A673 (cell line): ENCODE measurements around the gene SLITRK3. TPM values are rescaled to one million over a fixed set of nuclear protein-coding genes. Genes with fewer than 3 reads are reported as not detected.

ENCODE experiments used
- BruUV-seq: library from RNA; stranded (reverse); fragments of 400-500 nt; replicated peaks from 2 replicates; lab custom pipeline; 2021; lab: Mats Ljungman, UMichigan
- CTCF ChIA-PET: fragments of 300-600 bp; sonication (Branson Sonifier 250); formaldehyde crosslinking; loops from one replicate; lab custom pipeline; 2022; ENCODE audit warnings: antibody characterized with exemption; lab: Charles Lee
- POLR2A ChIA-PET: fragments of 300-600 bp; sonication (Branson Sonifier 250); formaldehyde crosslinking; loops from one replicate; lab custom pipeline; 2022; ENCODE audit warnings: antibody characterized with exemption; ENCODE audit not compliant: low non-redundant PET; lab: Charles Lee
- DNase-seq: peaks from one replicate; pipeline ENCODE4 v3.0.0-alpha.2; 2015; ENCODE audit warnings: low spot score
- H3K27ac ChIP-seq: fragments of 200-600 bp; sonication (generic); 2 replicates; pipeline ENCODE4 v1.5.1; 2016; ENCODE audit warnings: mixed run types, low read depth, mild to moderate bottlenecking, mixed read lengths, antibody characterized with exemption, low read length; ENCODE audit not compliant: poor library complexity, severe bottlenecking
- H3K27me3 ChIP-seq: fragments of 200-600 bp; sonication (generic); replicated peaks from 2 replicates; pipeline ENCODE4 v1.6.1; 2017; ENCODE audit warnings: mixed run types, low read depth, mild to moderate bottlenecking, mixed read lengths, antibody characterized with exemption, low read length; ENCODE audit not compliant: insufficient read depth, poor library complexity
- H3K36me3 ChIP-seq: fragments of 200-600 bp; sonication (generic); 2 replicates; pipeline ENCODE4 v1.6.1; 2016; ENCODE audit warnings: mixed run types, mild to moderate bottlenecking, mixed read lengths, antibody characterized with exemption, low read length; ENCODE audit not compliant: insufficient read depth, poor library complexity, severe bottlenecking
- H3K4me1 ChIP-seq: fragments of 200-600 bp; sonication (generic); 2 replicates; pipeline ENCODE4 v1.6.1; 2017; ENCODE audit warnings: mixed run types, mild to moderate bottlenecking, mixed read lengths, antibody characterized with exemption, low read length; ENCODE audit not compliant: insufficient read depth, poor library complexity, severe bottlenecking
- H3K4me3 ChIP-seq: fragments of 200-600 bp; sonication (generic); 2 replicates; pipeline ENCODE4 v1.5.1; 2016; ENCODE audit warnings: low read depth, mixed run types, mild to moderate bottlenecking, mixed read lengths, low read length; ENCODE audit not compliant: poor library complexity, severe bottlenecking
- H3K9me3 ChIP-seq: fragments of 200-600 bp; sonication (generic); 2 replicates; pipeline ENCODE4 v1.6.1; 2016; ENCODE audit warnings: mixed run types, low read depth, mild to moderate bottlenecking, mixed read lengths, antibody characterized with exemption, low read length; ENCODE audit not compliant: poor library complexity, severe bottlenecking
- EZH2 ChIP-seq: fragments of 200-600 bp; sonication (generic); IDR thresholded peaks from 2 replicates; pipeline ENCODE4 v1.6.1; 2017; ENCODE audit warnings: borderline replicate concordance, low read depth, mild to moderate bottlenecking, mixed read lengths, antibody characterized with exemption, low read length; ENCODE audit not compliant: poor library complexity, severe bottlenecking
- intact Hi-C: fragments of 100-400 bp; cut with micrococcal nuclease; formaldehyde crosslinking; loops from one replicate; pipeline ENCODE4 v1.10.0; 2022; ENCODE audit not compliant: unreplicated experiment
- total RNA-seq: library from RNA; stranded (reverse); gene quantifications from 2 replicates; pipeline ENCODE4 v1.2.3, GENCODE V29; 2021
- TF ChIP-seq, protein P1 (sequence below): fragments of 300-800, 200-600 bp; sonication (generic); conservative IDR thresholded peaks from 2 replicates; pipeline ENCODE4 v1.5.1; 2017; ENCODE audit warnings: low read depth, mild to moderate bottlenecking, antibody characterized with exemption, low read length, moderate library complexity, mixed read lengths

Gene SLITRK3
- total RNA-seq, 1 experiment from 2014 or later, result 5.2 TPM

DNA sequence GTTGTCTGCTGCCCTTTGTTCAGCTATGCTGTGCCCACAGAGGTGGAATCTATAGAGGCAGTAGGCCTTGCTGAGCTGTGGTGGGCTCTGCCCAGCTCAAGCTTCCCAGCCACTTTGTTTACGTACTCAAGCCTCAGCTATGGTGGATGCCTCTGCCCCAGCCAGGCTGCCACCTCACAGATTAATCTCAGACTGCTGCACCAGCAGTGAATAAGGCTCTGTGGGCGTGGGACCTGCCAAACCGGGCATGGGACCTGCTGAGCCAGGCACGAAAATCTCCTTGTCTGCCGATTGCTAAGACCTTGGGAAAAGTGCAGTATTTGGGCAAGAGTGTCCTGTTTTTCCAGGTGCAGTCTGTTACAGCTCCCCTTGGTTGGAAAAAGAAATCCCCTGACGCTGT is 26.8 kb downstream of the SLITRK3 start:
- Histone ChIP-seq H3K27me3 (no peaks in the 10 kb centered on the region), H3K27ac (no peak overlapping the region), H3K36me3 (no peaks in the 10 kb centered on the region), H3K4me3 (no peak overlapping the region), H3K9me3 (no peaks in the 10 kb centered on the region), H3K4me1 (no peaks in the 10 kb centered on the region)
- CTCF ChIA-PET, result interaction anchor here (0.6 kb wide), 1 partner anchor 1190 kb away, joined by 3 read pairs; no protein-coding TSS in a partner anchor
- POLR2A ChIA-PET, result no interaction called here
- DNase-seq, result no peak
- no TSS peak for BruUV-seq
- intact Hi-C loops, result no loop called here
- TF ChIP-seq EZH2, result no peak
- TF ChIP-seq, protein P1, sequence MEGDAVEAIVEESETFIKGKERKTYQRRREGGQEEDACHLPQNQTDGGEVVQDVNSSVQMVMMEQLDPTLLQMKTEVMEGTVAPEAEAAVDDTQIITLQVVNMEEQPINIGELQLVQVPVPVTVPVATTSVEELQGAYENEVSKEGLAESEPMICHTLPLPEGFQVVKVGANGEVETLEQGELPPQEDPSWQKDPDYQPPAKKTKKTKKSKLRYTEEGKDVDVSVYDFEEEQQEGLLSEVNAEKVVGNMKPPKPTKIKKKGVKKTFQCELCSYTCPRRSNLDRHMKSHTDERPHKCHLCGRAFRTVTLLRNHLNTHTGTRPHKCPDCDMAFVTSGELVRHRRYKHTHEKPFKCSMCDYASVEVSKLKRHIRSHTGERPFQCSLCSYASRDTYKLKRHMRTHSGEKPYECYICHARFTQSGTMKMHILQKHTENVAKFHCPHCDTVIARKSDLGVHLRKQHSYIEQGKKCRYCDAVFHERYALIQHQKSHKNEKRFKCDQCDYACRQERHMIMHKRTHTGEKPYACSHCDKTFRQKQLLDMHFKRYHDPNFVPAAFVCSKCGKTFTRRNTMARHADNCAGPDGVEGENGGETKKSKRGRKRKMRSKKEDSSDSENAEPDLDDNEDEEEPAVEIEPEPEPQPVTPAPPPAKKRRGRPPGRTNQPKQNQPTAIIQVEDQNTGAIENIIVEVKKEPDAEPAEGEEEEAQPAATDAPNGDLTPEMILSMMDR, result no peak

DNA sequence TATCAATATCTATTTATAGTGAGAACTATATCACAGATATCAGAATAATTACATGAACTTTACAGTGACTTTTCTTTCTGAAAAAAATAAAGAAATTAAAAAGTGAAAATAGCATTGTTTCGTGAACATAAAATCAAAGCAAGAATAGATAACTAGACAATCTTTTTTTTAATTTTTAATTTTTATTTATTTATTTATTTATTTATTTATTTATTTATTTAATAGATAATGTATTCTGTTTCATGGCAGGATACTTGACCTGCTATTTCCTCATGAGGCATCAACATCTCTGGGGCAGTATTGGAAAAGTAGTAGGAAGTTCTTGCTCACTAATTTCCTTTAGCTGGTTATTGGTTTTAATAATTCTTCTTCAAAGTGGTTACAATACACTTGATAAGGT is 33.3 kb downstream of the SLITRK3 start:
- H3K9me3 ChIP-seq, result no peaks in the 10 kb centered on the region
- no peak for DNase-seq
- H3K27ac ChIP-seq, result no peak overlapping the region
- TF ChIP-seq, protein P1, result no peak
- no peak for TF ChIP-seq EZH2
- ChIA-PET CTCF (no interaction called here), POLR2A (no interaction called here)
- H3K27me3 ChIP-seq, result no peaks in the 10 kb centered on the region
- no TSS peak for BruUV-seq
- intact Hi-C loops, result no loop called here
- H3K36me3 ChIP-seq, result no peaks in the 10 kb centered on the region
- H3K4me1 ChIP-seq, result no peaks in the 10 kb centered on the region
- no peak overlapping the region for H3K4me3 ChIP-seq

DNA sequence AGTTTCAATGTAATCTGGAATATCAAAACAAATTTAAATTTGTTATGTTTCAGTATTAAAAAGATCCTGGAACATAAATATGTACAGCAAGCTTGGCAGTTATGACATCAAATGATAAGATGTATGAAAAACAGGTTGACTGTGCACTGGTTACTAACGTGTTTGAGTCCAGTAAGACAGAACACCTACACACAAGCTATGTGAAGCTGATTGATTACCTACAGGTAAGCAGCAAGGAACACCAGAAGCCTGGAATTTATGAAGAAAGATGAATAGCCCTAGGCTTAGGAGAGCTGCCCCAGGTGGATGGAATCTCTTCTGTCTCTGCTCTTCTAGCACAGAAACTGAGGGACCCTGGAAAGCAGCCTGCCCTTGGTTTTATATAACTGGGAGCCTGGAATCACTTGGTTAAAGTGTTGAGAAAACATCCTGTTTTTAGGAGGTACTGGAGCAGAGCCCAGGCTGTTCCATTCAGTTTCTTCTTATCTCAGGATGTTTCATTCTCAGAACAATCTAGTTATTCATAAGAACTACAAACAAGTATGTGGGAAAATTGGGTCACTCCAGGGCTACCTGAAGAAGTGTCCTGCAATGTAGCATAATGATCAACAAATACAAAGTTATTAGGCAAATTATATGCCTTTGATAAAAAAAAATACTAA is 36.3 kb downstream of the SLITRK3 start:
- no peak for DNase-seq
- Histone ChIP-seq H3K4me1 (no peaks in the 10 kb centered on the region), H3K4me3 (no peak overlapping the region), H3K27me3 (no peaks in the 10 kb centered on the region), H3K27ac (no peak overlapping the region), H3K36me3 (no peaks in the 10 kb centered on the region), H3K9me3 (no peaks in the 10 kb centered on the region)
- intact Hi-C loops, result no loop called here
- ChIA-PET CTCF (no interaction called here), POLR2A (no interaction called here)
- no TSS peak for BruUV-seq
- TF ChIP-seq EZH2, result no peak
- TF ChIP-seq, protein P1, result no peak
